Cardiac septum (tissue), 1 donor: Measurements from ENCODE around the gene PLPPR5. TPM values are rescaled to one million over a fixed set of nuclear protein-coding genes. Genes with fewer than 3 reads are reported as not detected.

Experiments
- DNase-seq: peaks from one replicate; pipeline ENCODE4 v3.0.0-alpha.2; 2020; ENCODE audit warnings: low spot score
- intact Hi-C: fragments of 100-400 bp; cut with DNase I; formaldehyde crosslinking; loops from one replicate; pipeline ENCODE4 v1.14.0; 2022
- total RNA-seq: library from RNA; stranded (reverse); fragmentation: NEBNext Ultra II Directional; extraction: Animal tissue kit (Norgen Biotek cat#: 25700); gene quantifications from one replicate; pipeline ENCODE4 v1.2.1, GENCODE V29; 2021
- donor health status: DM: no; HTN: no; CAD: no.

The PLPPR5 gene
- total RNA-seq, 1 donor from 2014 or later = not detected

- DNase-seq = no peak
- intact Hi-C loops = no loop called here
Observed at GRCh38 chr1:98874828-98875227, 129.8 kb downstream of the PLPPR5 start.

GRCh38 chr1:98870959-98871903 lies 133.4 kb downstream of the PLPPR5 start:
- DNase-seq = no peak
- intact Hi-C loops = no loop called here

DNA sequence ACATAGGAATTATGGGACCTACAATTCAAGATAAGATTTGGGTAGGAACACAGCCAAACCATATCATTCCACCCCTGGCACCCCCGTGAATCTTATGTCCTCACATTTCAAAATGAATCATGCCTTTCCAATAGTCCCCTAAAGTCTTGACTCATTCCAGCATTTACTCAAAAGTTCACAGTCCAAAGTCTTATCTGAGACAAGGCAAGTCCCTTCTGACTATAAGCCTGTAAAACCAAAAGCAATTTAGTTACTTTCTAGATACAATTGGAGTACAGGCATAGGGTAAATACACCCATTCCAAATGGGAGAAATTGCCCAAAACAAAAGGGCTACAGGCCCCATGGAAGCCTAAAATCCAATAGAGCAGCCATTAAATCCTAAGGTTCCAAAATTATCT lies 138.9 kb downstream of the PLPPR5 start:
- intact Hi-C loops = no loop called here
- no peak for DNase-seq

DNA sequence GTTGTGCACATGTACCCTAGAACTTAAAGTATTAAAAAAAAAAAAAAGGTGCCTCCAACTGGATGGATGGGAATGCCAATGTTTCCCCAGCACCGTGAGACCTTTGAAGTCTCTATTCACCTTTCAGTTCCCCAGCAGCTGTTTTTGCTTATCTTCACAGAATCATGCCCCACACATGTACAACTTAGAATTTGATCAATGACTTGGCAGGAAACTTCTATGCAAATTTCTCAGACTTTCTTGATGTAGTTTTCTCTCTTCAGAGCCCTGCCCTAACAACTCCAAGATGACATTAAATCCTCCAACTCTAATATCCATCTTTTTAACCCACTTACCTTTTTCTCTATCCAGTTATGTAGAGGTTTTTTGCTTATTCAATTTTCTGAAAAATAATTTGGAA lies 144.3 kb downstream of the PLPPR5 start:
- no peak for DNase-seq
- intact Hi-C loops = no loop called here

DNA sequence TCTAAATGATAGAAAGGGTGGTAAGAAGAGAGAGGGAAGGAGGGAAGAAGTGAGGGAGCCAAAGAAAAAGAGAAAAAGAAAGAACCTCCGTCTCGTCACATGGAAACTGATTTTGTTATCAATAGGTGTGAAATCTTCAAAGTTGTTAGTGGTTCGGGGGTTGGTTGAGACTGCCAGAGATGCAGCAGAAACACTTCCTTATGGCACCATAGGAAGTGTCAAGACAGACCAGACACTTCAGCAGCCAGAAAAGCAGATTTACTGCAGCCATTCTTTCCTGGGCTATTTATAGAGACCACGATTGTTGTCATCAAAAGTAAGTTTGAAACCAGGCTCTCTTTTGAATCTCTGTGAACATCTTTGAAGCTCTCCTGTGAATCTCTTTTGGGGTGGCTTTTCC lies 150.5 kb downstream of the PLPPR5 start:
- intact Hi-C loops = no loop called here
- no peak for DNase-seq

- intact Hi-C loops = no loop called here
Observed at GRCh38 chr1:98849969-98850636, 154.6 kb downstream of the PLPPR5 start.

GRCh38 chr1:98842241-98842640 lies 162.4 kb downstream of the PLPPR5 start:
- intact Hi-C loops = no loop called here
- DNase-seq = no peak

More at GRCh38 chr1:98849969-98850636, 154.6 kb downstream of the PLPPR5 start:
- DNase-seq = no peak
